Posterior cingulate gyrus (tissue), 11 donors: ENCODE data around the gene TWF1.
"Not testable (repeated sequence)": the region's sequence is repeated elsewhere in the genome, so short reads cannot be mapped to it uniquely, and the experiment has no call there.

ENCODE experiments used
- DNase-seq, 10 donors: peaks; one replicate each; pipeline versions ENCODE4 v3.0.0 to v3.0.0-alpha.2; 2020 to 2021; ENCODE audit warnings: mixed read lengths in 3 of 10
- intact Hi-C: fragments of 100-400 bp; cut with DNase I; formaldehyde crosslinking; loops from one replicate; pipeline ENCODE4 v1.15.1; 2023

Gene TWF1

DNA sequence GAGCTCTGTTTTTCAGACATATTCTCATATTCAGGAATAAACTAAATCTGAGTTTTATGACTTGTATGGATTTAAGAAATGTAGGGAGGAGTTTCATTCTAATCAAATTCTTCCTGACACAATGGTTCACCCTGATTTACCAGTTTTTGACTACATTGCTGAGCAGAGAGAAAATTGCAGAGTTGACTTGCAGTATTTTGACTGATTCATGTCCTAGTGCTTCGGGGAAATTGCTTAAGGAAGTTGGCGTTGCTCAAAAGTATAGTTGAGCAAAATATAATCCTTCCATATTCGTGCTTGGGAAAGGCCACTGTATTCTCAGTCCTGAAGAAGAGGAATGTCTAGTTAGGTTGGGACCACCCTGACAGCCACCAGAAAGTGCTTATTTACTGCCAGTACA lies 1.3 kb upstream of the TWF1 start:
- intact Hi-C loops, result loop anchor here (2.0 to 5.0 kb wide), 2 partner anchors 29 to 50 kb away; partner anchors contain the start of genes IRAK4, PUS7L and TMEM117
- DNase-seq, result no peak

DNA sequence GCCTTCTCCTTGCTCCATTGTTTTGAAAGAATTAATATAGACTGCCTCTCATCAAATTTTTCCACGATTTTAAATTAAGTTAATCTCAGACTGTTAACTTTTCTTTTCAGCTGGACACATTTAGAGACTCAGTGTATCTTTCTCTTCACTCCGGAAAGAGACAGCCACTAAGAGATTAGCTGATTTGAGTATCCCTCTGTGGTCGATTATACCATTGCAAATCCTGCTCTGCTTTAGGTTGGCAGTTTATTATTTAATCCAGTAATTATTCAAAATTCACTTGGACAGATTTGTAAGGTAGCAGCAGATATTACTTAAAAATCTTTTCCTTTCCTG lies 588 bp upstream of the TWF1 start:
- intact Hi-C loops, result loop anchor here (2.0 to 5.0 kb wide), 2 partner anchors 30 to 49 kb away; partner anchors contain the start of genes IRAK4, PUS7L and TMEM117
- DNase-seq, result no peak

DNA sequence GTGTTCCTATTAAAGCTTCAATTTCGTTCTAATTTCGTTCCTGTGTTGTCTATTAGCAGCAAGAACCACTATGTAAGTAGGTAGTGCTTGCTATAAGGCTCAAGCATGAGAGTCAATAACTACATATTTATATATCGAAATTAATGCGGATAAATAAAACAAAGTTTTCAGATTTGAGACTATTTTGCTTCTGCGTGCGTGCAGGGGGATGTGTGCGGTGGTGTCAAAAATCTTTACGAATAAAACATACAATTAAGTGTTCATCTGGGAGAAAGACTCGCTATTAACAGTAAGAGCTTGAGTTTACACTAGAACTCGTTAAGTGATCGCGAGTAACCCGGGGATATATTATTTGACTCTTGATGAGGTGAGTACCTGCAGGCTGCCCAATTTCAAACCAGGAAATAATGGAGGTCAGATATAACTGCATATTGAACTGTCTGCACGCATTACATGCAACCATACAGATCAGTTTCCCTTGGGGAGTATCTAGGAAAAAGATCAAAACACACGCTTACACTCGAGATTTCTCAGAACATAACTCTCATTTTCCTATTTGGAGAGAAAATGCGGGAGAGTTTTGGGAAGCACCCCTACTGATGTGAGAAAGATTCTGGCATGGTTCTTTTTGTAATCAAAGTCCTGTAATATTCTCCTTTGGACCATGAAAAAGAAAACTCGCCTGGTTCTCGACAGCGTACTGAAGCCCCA lies 813 bp downstream of the TWF1 start:
- intact Hi-C loops, result loop anchor here (2.0 to 5.0 kb wide), 2 partner anchors 48 to 77 kb away; partner anchors contain the start of genes IRAK4 and PUS7L
- no peak for DNase-seq

DNA sequence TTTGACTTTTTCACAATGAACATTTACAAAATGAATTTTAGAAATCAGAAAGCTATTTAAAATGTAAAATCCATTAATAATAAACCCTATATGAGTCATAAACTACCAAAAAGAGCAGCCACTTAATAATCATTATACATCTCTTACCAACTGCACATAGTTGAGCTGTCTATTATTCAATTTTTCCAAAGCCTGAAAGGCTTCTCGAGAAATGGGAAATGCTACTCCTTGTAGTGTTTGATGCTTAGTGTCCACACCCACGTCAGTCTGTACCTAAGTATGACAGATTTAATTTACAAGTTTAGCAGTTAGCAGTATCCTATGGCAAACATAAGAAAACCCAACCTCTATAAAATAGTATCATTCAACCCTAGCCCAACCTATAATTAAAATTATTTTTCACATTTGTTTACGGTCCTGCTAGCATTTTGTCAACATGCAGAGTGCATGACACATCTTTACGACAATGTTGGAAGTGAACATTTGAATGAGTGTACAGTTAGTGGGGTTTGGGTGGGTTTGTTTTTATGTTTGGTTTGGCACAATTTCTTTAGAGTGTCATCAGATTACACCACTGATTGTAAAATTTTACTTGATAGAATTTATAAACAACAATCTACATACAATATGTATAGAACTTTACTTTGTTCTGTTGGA lies 8.4 kb downstream of the TWF1 start:
- intact Hi-C loops, result no loop called here
- DNase-seq, result no peak

DNA sequence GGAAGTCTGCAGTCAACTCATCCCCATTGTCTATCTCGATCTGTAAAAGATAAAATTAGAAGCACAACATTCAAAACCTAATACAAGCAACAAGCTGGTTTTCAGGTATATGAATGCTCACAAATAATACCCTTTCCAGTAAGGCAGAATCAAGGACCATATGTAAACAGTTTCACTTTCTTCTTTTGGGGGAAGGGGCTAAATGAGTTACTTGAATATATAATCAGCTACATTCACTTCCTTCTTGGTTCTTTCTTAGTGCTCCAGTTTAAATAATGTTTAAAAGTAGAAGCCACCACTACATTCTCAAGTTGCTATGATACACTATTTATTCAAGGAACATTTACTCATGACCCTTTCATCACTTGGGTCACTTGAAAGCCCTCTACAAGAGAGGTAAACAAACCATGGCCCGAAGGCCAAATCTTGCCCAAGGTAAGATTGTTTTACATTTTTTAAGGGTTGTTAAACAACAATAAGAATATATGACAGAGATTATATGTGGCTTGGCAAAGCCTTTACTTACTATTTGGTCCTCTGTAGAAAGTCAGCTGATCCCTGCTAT lies 10.3 kb downstream of the TWF1 start:
- intact Hi-C loops, result no loop called here
- no peak for DNase-seq

DNA sequence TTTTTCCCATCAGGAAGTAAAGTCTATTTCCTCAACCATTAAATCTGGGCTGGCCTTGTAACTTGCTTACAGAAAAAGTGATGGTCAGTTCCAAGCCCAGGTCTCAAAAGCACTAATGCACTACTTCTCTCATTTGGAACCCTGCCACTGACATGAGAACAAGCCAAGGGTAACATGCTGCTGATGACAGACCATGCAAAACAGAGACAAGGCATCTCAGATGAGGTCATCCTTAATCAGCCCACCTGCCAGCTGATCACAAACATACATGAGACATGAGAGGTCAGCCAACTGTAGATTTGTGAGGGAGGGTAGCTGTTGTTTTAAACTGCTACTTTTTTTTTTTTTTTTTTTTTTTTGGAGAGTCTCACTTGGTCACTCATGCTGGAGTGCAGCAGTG lies 16.2 kb downstream of the TWF1 start:
- DNase-seq, result no peak
- intact Hi-C loops, result no loop called here

DNA sequence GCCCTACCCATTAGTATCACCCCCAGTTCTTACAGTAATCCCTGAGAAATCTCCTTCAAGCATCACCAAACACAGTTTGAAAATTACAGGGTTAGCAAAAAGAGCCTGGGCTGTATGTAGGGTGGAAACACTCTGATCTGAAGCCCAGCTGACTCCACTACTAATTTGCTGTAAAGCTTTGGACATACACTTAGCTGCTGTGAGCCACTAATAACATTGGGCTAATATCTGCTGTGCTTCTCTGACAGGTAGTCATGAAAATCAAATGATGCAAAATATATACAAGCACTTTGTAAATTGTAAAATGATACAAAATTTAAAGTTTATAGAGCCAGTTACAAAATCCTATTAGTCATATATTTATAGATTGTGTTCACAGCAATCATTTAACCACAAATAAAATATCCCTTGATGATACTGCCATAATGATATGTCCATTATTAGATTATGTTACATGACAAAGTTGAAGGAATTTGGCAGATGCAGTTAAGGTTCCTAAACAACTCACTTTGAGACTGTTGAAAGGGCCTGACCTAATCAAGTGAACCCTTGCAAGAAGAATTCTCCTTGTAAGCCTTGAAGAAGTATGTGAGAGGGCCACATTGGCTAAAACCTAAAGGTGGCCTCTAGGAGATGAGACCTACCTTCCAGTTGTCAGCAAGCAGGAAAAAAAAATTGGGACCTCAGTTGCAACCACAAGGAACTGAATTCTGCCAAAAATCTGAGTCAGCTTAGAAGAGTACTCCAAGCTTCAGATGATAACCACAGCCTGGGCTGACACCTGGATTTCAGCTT lies 19.0 kb downstream of the TWF1 start:
- intact Hi-C loops, result no loop called here
- no peak for DNase-seq

DNA sequence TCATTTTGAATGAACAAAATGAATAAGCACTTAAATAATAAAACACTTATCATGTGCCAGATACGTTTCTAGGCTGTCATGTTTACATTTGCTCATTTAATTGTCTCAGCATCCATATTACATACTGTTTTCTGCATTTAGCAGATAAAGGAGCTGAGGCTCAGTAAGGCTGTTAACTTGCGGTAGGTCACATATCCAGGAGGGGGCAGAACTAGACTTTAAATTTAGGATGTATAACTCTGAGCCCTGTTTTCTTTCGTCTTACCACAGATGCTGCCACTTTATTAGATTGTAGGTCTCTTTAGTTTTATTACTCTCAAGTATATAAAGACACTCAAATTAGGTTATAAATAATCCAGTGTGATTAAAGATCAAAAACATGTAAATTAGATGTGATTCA lies 29.6 kb downstream of the TWF1 start:
- DNase-seq, result no peak
- intact Hi-C loops, result loop anchor here (1.0 kb wide), 1 partner anchor 106 kb away; no protein-coding TSS in a partner anchor

DNA sequence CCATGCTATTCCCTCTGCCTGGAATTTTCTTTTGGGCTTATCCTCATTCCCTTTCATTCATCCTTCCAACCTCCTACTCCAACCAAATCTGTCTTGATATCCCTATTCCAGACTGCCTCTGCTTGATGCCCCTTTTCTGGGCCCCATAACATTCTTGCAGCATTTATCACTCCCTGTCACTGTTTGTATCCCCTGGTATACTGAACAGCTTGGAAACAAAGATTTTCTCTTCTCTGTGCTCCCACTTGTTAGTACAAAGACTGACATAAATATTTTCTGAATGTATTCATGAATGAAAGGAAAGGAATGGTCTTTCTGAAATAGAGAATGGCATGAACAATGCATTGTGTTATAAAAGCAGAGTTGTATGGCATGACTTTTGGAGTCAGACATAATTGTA lies 39.8 kb downstream of the TWF1 start:
- DNase-seq, result no peak
- intact Hi-C loops, result no loop called here

DNA sequence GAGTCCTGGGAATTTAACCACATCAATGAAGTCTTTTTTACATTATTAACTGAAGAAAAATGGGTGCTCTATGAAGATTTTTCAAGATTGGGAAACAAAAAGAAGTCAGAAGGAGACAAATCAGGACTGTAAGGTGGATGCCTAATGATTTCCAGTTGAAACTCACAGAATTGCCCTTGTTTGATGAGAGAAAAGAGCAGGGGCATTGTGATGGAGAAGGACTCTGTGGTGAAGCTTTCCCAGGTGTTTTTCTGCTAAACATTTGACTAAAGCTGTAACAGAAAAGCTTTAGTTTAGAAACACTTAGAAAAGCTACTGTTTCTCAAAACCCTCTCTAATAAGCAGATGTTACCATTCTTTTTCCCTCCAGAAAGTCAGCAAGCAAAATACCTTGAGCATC lies 41.6 kb downstream of the TWF1 start:
- intact Hi-C loops, result no loop called here
- no peak for DNase-seq

DNA sequence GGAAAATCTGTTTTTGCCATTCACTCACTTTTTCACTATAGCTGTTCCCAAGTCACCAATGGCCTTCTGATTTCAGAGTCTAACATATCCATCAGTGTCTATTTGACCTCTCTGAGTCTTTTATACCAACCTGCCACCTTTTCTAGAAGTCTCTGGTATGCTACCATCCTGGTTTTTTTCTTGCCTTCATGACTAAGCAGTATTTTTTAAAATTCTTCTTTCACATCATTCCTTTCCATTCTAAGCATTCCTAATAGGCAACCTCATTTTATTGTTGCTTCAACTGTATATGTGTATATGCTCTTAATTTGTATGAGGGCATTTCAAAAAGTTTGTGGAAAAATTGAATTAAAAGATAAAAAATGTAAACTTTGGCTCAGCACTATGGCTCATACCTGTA lies 42.3 kb downstream of the TWF1 start:
- DNase-seq, result no peak
- intact Hi-C loops, result no loop called here

DNA sequence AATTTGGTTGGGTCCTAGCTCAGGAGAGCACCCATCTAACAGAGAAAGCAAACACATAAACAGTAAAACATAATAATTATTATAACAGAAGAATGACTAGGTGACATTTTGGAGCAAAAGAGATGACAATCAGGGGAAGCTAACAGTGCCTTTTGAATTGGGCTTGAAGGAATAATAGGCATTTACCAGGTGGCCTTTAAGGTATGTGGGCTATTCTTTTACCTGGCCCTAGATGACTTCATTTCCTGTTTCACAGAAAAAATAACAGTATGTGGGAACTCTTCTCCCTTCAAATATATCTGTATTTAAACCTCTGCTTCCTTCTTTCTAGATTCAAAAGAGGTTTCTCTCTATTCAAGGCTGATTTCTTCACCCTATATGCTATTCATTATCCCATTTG lies 43.5 kb downstream of the TWF1 start:
- DNase-seq, result no peak
- intact Hi-C loops, result no loop called here

DNA sequence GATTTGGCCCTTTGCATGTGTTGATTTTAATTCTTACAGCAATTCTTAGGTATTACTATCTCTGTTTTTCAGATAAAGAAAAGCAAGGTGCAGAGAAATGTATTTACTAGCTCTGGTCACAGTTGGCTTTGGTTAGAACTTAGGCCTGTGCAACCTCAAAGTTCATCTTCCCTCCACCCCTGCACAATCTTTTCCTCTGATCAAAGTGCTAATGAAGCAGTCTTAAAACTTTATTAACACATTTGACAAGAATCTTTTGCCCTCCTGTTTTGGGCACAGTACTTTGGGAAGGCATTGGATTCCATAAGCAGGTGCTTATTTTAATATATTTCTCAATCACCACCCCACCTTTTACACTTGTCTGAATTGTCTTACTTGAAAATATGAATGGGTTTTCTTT lies 44.6 kb downstream of the TWF1 start:
- intact Hi-C loops, result no loop called here
- no peak for DNase-seq

DNA sequence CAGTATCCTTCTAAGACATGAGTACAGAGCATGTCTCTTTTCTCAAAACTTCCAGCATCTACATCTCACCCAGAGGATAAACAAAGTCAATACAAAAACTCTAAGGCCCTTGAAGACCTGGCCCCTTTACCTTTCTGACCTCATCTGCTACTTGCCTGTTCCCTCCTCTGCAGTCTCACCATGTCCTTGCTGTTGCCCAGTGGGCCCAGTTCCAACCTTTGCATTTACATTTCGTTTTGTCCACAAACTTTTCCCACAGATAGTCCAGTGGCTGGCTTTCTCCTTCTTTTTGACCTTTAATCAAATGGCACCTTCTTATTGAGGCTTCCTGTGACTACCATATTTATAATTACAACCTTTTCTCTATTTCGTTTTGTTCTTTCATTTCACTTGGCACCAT lies 45.7 kb downstream of the TWF1 start:
- DNase-seq, result no peak
- intact Hi-C loops, result no loop called here

DNA sequence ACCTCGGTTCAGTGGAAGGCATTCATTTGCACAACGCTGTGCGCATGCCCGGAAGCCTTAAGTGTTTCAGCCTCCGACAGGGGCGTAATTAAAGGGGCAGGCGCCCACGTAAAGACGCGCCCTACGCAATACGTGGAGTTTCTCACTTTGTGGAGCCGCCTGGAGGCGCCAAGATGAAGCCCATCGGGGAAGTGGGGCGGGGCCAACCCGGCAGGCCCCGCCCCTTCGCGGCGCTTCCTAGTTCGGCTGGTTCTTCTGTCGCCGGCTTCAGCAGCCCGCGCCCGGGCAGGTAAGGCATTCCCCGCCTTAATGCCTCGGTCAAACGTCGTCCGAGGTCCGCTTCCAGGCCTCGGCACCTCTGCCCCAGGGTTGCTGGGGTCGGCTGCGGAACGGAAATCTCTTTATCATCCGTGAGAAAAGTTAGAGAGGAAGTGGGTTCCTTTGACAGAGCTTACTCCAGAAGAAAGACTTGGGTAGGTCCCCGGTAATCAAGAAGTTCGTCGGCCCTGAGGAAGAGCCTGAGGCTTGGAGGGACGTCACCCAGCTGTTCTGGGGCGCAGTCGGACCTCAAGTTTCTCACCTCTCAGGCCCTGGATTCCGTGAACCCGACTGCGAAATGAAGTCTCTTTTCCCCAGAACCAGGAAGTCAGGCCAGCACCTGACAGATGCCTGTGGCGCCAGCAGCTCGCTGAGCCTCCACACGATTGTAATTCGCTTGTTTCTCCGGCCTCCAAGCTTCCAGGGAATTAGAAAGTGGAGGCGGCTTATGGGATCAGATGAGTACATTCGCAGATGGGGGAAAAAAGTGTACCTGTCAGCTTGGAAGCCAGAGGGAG lies 47.2 kb downstream of the TWF1 start, which contains the start of the genes IRAK4 and PUS7L:
Gene IRAK4, plus strand, starts transcription at position 224 of the 836 bp plus-strand sequence. CDS start 9,161 bp downstream, outside the sequence.
Gene PUS7L, minus strand, starts transcription at position 63 of the 836 bp plus-strand sequence. CDS start 3,545 bp downstream, outside the sequence.
- peak; percentile 88 to 99 (median 94) for DNase-seq
- intact Hi-C loops, result loop anchor here (5.0 kb wide), 1 partner anchor 48 kb away; the partner anchor contains the start of gene TWF1

DNA sequence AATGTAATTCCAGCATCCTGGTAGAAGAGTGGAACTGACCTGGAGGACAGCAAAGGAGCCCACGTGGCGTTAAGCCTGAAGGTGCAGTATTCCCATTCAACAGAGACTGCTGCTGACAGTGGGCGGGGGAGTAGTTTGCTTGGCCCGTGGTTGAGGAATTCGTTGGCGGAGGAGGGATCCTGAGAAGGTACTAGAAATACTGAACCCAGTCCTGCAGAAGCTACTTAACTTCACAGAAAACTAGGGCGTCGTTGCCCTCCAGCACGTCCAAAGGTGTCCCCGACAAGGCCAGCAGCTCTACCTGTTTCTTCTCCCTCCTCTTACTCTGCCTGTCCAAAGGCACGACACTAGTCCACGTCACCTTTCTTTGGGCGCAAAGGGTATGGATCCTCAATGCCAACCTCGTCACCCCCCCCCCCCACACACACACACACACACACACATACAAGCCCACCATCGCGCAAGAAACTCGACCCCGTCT lies 47.8 kb downstream of the TWF1 start:
- intact Hi-C loops, result loop anchor here (5.0 kb wide), 1 partner anchor 49 kb away; the partner anchor contains the start of gene TWF1
- peak in 8 of 10 donors; percentile 21 to 88 (median 38) for DNase-seq

DNA sequence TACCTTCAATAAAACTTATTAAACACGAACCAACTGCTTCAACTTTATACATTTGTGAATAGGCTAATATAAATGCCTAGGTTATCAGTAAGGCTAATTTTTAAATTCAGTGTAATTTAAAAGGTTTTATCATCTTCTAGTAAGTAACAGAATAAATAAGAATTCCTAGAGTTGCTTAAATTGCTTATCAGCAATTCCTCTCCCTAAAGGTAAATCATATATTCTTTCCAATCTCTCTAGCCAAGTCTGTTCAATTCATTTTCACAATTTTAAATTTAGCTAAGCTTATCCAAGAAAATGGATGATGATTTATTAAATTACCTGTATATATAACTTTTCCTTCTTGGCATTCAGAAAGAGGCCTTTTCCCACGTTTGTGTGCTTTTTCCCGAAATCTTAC lies 52.1 kb downstream of the TWF1 start:
- intact Hi-C loops, result no loop called here
- DNase-seq, result no peak

DNA sequence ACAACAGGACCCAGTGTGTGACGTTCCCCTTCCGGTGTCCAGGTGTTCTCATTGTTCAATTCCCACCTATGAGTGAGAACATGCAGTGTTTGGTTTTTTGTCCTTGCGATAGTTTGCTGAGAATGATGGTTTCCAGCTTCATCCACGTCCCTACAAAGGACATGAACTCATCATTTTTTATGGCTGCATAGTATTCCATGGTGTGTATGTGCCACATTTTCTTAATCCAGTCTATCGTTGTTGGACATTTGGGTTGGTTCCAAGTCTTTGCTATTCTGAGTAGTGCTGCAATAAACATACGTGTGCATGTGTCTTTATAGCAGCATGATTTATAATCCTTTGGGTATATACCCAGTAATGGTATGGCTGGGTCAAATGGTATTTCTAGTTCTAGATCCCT lies 54.8 kb downstream of the TWF1 start:
- DNase-seq, intact Hi-C loops: not testable (repeated sequence)

DNA sequence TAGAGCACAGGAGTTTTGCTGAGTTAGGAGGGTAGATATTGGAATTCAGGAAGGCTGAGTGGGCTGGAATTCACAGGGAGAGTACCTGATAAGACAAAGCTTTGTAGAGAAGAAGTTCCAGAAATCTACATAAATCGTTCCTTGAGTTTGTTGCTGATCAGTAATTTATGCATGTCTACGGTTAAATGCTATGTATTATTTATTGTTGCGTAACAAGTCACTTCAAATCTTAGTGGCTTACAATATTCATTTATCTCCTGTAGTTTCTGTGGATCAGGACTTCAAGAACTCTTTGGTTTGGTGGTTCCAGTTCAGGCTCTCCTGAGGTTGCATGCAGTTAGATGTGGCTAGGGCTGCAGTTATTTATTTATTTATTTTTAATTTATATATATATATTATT lies 55.3 kb downstream of the TWF1 start:
- no peak for DNase-seq
- intact Hi-C loops, result no loop called here

DNA sequence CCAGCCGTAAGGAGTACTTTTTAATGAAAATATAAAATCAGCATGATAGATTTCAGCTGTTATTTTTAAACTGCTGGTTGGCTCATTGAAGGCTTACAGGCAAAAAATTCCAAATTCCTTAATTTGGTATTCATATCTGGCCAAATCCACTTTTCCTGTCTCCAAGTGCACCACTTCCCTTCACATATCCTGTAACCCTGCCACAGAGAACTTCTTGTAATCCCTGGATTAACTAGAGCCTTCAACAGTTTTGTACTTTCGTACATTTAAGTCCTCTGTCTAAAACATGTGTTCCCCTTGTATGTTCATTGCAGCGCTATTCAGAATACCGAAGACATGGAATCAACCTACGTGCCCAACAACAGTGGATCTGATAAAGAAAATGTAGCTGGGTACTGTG lies 57.1 kb downstream of the TWF1 start:
- intact Hi-C loops, result no loop called here
- DNase-seq, result no peak
